ENCODE results near the gene AJAP1.

The AJAP1 gene

DNA sequence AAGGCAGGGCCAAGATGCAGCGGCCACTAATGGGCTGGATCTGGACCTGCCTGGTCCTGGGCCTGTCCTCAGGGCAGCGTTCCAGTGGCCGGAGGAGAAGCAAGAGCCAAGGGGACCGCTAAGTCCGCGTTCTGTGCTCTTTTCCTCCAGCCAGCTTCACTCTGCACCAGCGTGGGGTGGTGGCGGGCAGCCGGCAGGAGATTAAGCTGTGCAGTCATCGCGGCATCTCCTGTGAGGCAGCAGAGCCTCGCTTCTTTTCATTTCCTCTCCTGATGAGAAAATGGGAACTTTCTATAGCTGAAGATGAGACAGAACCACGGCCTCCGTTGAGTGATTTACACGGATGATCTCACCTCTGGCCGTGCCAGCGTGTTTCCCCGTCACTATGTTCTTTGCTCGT lies 43.4 kb downstream of the AJAP1 start:
- Histone ChIP-seq H4K91ac (ENCODE audit: low read depth, low read length, poor library complexity) (no peak overlapping the region), H3K4me2 (ENCODE audit: insufficient read depth, low read length, poor library complexity, severe bottlenecking) (no peak overlapping the region), H3K4me3 (ENCODE audit: low read length in 2 of 2) (no peak overlapping the region), H3K36me3 (replicated peaks in 1 of 2; ENCODE audit: control insufficient read depth in 2 of 2, insufficient read depth in 2 of 2, low read length in 2 of 2) (no peaks in the 10 kb centered on the region), H3K18ac (ENCODE audit: low read length) (peak overlapping the region; percentile 54), H3K23ac (ENCODE audit: low read depth, low read length, poor library complexity) (no peak overlapping the region), H2AFZ (ENCODE audit: low read length) (no peak overlapping the region), H2AK5ac (ENCODE audit: low read depth, low read length) (peak overlapping the region; percentile 44), H3K14ac (ENCODE audit: low read length) (no peak overlapping the region), H2BK5ac (ENCODE audit: low read length) (no peak overlapping the region), H3K27me3 (ENCODE audit: control insufficient read depth in 3 of 3, insufficient read depth in 3 of 3, low read depth in 1 of 3, low read length in 3 of 3) (no peaks in the 10 kb centered on the region), H3K4ac (ENCODE audit: low read length) (no peak overlapping the region), H2BK12ac (ENCODE audit: low read length) (no peak overlapping the region), H2BK120ac (ENCODE audit: low read depth, low read length) (no peak overlapping the region), H3K4me1 (ENCODE audit: control insufficient read depth in 2 of 2, insufficient read depth in 1 of 2, low read depth in 1 of 2, low read length in 2 of 2) (peaks cover 0 to 9% of the 10 kb centered on the region in 2 donors), H3K9me3 (replicated peaks in 1 of 2; ENCODE audit: control insufficient read depth in 2 of 2, insufficient read depth in 1 of 2, low read depth in 1 of 2, low read length in 2 of 2) (no peaks in the 10 kb centered on the region), H3K79me1 (ENCODE audit: low read depth, low read length) (no peaks in the 10 kb centered on the region), H3K9ac (ENCODE audit: low read depth, low read length, poor library complexity) (no peak overlapping the region), H3K27ac (replicated peaks; ENCODE audit: low read length) (no peak overlapping the region), H4K8ac (ENCODE audit: low read depth, low read length) (no peak overlapping the region), H2BK15ac (ENCODE audit: low read length) (no peak overlapping the region)
- no peak for DNase-seq (ENCODE audit: low spot score)
- no CpG with 5 or more reads among the region's 19 CpGs for WGBS, 2 donors (ENCODE audit: extremely low coverage in 2 of 2, insufficient read length in 2 of 2, insufficient replicate concordance in 1 of 2)

DNA sequence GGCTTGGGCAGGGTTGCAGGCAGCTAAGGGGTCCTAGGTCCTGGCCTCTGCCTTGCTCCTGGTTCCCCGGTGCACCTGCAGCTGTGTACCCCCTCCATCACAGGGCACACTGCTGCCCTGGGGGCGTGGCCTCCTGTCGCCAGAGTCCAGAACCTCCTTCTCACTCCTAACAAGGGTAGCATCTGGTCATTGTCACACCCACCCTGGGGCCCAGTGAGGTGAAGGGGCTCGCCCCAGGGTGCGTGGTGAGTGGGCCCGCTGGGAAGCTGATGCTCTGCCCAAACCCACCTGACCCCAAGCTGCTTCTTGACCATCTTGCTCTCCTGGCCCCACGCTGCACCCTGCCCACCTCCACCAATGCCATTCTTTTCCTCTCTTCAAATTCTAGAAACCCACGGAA lies 44.5 kb downstream of the AJAP1 start:
- Histone ChIP-seq H2BK12ac (ENCODE audit: low read length) (no peak overlapping the region), H3K9ac (ENCODE audit: low read depth, low read length, poor library complexity) (no peak overlapping the region), H3K18ac (ENCODE audit: low read length) (peak overlapping the region; percentile 62), H2BK5ac (ENCODE audit: low read length) (no peak overlapping the region), H3K4ac (ENCODE audit: low read length) (no peak overlapping the region), H2BK15ac (ENCODE audit: low read length) (peak overlapping the region; percentile 34), H3K4me3 (ENCODE audit: low read length in 2 of 2) (no peak overlapping the region), H2BK120ac (ENCODE audit: low read depth, low read length) (no peak overlapping the region), H2AK5ac (ENCODE audit: low read depth, low read length) (peak overlapping the region; percentile 22), H4K8ac (ENCODE audit: low read depth, low read length) (no peak overlapping the region), H2AFZ (ENCODE audit: low read length) (no peak overlapping the region), H3K4me1 (ENCODE audit: control insufficient read depth in 2 of 2, insufficient read depth in 1 of 2, low read depth in 1 of 2, low read length in 2 of 2) (peaks cover 0 to 9% of the 10 kb centered on the region in 2 donors), H3K4me2 (ENCODE audit: insufficient read depth, low read length, poor library complexity, severe bottlenecking) (no peak overlapping the region), H3K27ac (replicated peaks; ENCODE audit: low read length) (no peak overlapping the region), H3K27me3 (ENCODE audit: control insufficient read depth in 3 of 3, insufficient read depth in 3 of 3, low read depth in 1 of 3, low read length in 3 of 3) (no peaks in the 10 kb centered on the region), H3K36me3 (replicated peaks in 1 of 2; ENCODE audit: control insufficient read depth in 2 of 2, insufficient read depth in 2 of 2, low read length in 2 of 2) (no peaks in the 10 kb centered on the region), H3K23ac (ENCODE audit: low read depth, low read length, poor library complexity) (peak overlapping the region; percentile 46), H3K14ac (ENCODE audit: low read length) (peak overlapping the region; percentile 9), H4K91ac (ENCODE audit: low read depth, low read length, poor library complexity) (no peak overlapping the region), H3K79me1 (ENCODE audit: low read depth, low read length) (no peaks in the 10 kb centered on the region), H3K9me3 (replicated peaks in 1 of 2; ENCODE audit: control insufficient read depth in 2 of 2, insufficient read depth in 1 of 2, low read depth in 1 of 2, low read length in 2 of 2) (no peaks in the 10 kb centered on the region)
- DNase-seq (ENCODE audit: low spot score) = no peak
- WGBS, 2 donors (ENCODE audit: extremely low coverage in 2 of 2, insufficient read length in 2 of 2, insufficient replicate concordance in 1 of 2) = no CpG with 5 or more reads among the region's 8 CpGs

- Histone ChIP-seq H2BK5ac (ENCODE audit: low read length) (no peak overlapping the region), H3K36me3 (replicated peaks in 1 of 2; ENCODE audit: control insufficient read depth in 2 of 2, insufficient read depth in 2 of 2, low read length in 2 of 2) (no peaks in the 10 kb centered on the region), H3K4me2 (ENCODE audit: insufficient read depth, low read length, poor library complexity, severe bottlenecking) (no peak overlapping the region), H3K18ac (ENCODE audit: low read length) (peak overlapping the region; percentile 51), H3K27ac (replicated peaks; ENCODE audit: low read length) (no peak overlapping the region), H3K9ac (ENCODE audit: low read depth, low read length, poor library complexity) (no peak overlapping the region), H3K4me1 (ENCODE audit: control insufficient read depth in 2 of 2, insufficient read depth in 1 of 2, low read depth in 1 of 2, low read length in 2 of 2) (peaks cover 0 to 9% of the 10 kb centered on the region in 2 donors), H3K4me3 (ENCODE audit: low read length in 2 of 2) (no peak overlapping the region), H3K27me3 (ENCODE audit: control insufficient read depth in 3 of 3, insufficient read depth in 3 of 3, low read depth in 1 of 3, low read length in 3 of 3) (no peaks in the 10 kb centered on the region), H2BK15ac (ENCODE audit: low read length) (no peak overlapping the region), H2BK120ac (ENCODE audit: low read depth, low read length) (peak overlapping the region; percentile 4), H3K23ac (ENCODE audit: low read depth, low read length, poor library complexity) (no peak overlapping the region), H4K91ac (ENCODE audit: low read depth, low read length, poor library complexity) (no peak overlapping the region), H2BK12ac (ENCODE audit: low read length) (no peak overlapping the region), H4K8ac (ENCODE audit: low read depth, low read length) (no peak overlapping the region), H3K14ac (ENCODE audit: low read length) (peak overlapping the region; percentile 38), H3K4ac (ENCODE audit: low read length) (no peak overlapping the region), H3K9me3 (replicated peaks in 1 of 2; ENCODE audit: control insufficient read depth in 2 of 2, insufficient read depth in 1 of 2, low read depth in 1 of 2, low read length in 2 of 2) (no peaks in the 10 kb centered on the region), H2AK5ac (ENCODE audit: low read depth, low read length) (peak overlapping the region; percentile 72), H3K79me1 (ENCODE audit: low read depth, low read length) (no peaks in the 10 kb centered on the region), H2AFZ (ENCODE audit: low read length) (no peak overlapping the region)
- WGBS, 2 donors (ENCODE audit: extremely low coverage in 2 of 2, insufficient read length in 2 of 2, insufficient replicate concordance in 1 of 2) = no CpG with 5 or more reads among the region's 21 CpGs
- no peak for DNase-seq (ENCODE audit: low spot score)
Measured at GRCh38 chr1:4699376-4700301, 45.2 kb downstream of the AJAP1 start.

DNA sequence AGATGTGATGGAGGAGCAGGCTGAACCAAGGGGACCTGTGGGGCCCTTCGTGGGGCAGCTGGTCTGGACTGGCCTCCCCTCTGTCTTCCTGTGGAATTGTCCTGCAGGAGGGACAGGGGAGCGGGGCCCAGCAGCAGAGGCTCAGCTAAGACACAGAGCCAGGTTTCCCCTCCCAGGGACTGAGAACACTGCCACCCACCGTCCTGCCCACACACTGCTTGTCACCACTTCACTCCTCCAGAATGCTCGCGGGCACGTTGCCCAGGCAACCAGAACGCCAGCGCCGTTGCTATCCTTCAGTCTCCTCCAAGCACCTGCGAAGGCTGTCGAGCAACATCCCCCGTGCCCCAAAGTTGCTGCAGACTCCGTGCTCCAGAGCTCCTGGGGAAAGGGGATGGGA lies 46.4 kb downstream of the AJAP1 start:
- no peak overlapping the region for H3K9ac ChIP-seq (ENCODE audit: low read depth, low read length, poor library complexity)
- peak overlapping the region; percentile 72 for H2AK5ac ChIP-seq (ENCODE audit: low read depth, low read length)
- H3K23ac ChIP-seq (ENCODE audit: low read depth, low read length, poor library complexity) = peak overlapping the region; percentile 39
- H3K27ac ChIP-seq (replicated peaks; ENCODE audit: low read length) = no peak overlapping the region
- no peaks in the 10 kb centered on the region for H3K9me3 ChIP-seq (replicated peaks in 1 of 2; ENCODE audit: control insufficient read depth in 2 of 2, insufficient read depth in 1 of 2, low read depth in 1 of 2, low read length in 2 of 2)
- H3K4me1 ChIP-seq (ENCODE audit: control insufficient read depth in 2 of 2, insufficient read depth in 1 of 2, low read depth in 1 of 2, low read length in 2 of 2) = peaks cover 0 to 12% of the 10 kb centered on the region in 2 donors
- no peaks in the 10 kb centered on the region for H3K27me3 ChIP-seq (ENCODE audit: control insufficient read depth in 3 of 3, insufficient read depth in 3 of 3, low read depth in 1 of 3, low read length in 3 of 3)
- no peak overlapping the region for H4K91ac ChIP-seq (ENCODE audit: low read depth, low read length, poor library complexity)
- no peak overlapping the region for H3K4ac ChIP-seq (ENCODE audit: low read length)
- peak overlapping the region; percentile 72 for H3K18ac ChIP-seq (ENCODE audit: low read length)
- H3K36me3 ChIP-seq (replicated peaks in 1 of 2; ENCODE audit: control insufficient read depth in 2 of 2, insufficient read depth in 2 of 2, low read length in 2 of 2) = no peaks in the 10 kb centered on the region
- no peak overlapping the region for H3K4me2 ChIP-seq (ENCODE audit: insufficient read depth, low read length, poor library complexity, severe bottlenecking)
- H2BK120ac ChIP-seq (ENCODE audit: low read depth, low read length) = peak overlapping the region; percentile 22
- no peak overlapping the region for H3K14ac ChIP-seq (ENCODE audit: low read length)
- WGBS, 2 donors (ENCODE audit: extremely low coverage in 2 of 2, insufficient read length in 2 of 2, insufficient replicate concordance in 1 of 2) = no CpG with 5 or more reads among the region's 13 CpGs
- H4K8ac ChIP-seq (ENCODE audit: low read depth, low read length) = no peak overlapping the region
- no peak overlapping the region for H2AFZ ChIP-seq (ENCODE audit: low read length)
- no peaks in the 10 kb centered on the region for H3K79me1 ChIP-seq (ENCODE audit: low read depth, low read length)
- no peak for DNase-seq (ENCODE audit: low spot score)
- no peak overlapping the region for H3K4me3 ChIP-seq (ENCODE audit: low read length in 2 of 2)
- no peak overlapping the region for H2BK12ac ChIP-seq (ENCODE audit: low read length)
- H2BK15ac ChIP-seq (ENCODE audit: low read length) = peak overlapping the region; percentile 10
- H2BK5ac ChIP-seq (ENCODE audit: low read length) = peak overlapping the region; percentile 72

Data from neuronal stem cell (in vitro differentiated cells).